Stimulated activated memory B cell treated with anti-CD40 and anti-IgM and Interleukin-4, amounts not matched to agents 10 μg/mL and 1 μg/mL and 100 μg/mL, for 72 hours (primary cell): Measurements from ENCODE around the gene KRTAP12-1.
A peak's percentile ranks its signal among the peaks of the same experiment; 100 is the strongest.
"Not testable (repeated sequence)": the region's sequence is repeated elsewhere in the genome, so short reads cannot be mapped to it uniquely, and the experiment has no call there.

Source experiments
- ATAC-seq: fragments of 150-1000 bp; cut with Tn5 transposase; 2 replicates; pipeline ENCODE4 v1.10.0; 2021
- H3K27ac Mint-ChIP-seq: one replicate; pipeline ENCODE4 v1.8.0; 2022; ENCODE audit warnings: mild to moderate bottlenecking, mixed read lengths
- H3K27me3 Mint-ChIP-seq: one replicate; pipeline ENCODE4 v1.8.0; 2022; ENCODE audit warnings: mixed read lengths
- H3K36me3 Mint-ChIP-seq: one replicate; pipeline ENCODE4 v1.8.0; 2022; ENCODE audit warnings: mixed read lengths
- H3K4me1 Mint-ChIP-seq: one replicate; pipeline ENCODE4 v1.8.0; 2022; ENCODE audit warnings: mixed read lengths
- H3K4me3 Mint-ChIP-seq: one replicate; pipeline ENCODE4 v1.8.0; 2022; ENCODE audit warnings: mild to moderate bottlenecking, moderate library complexity, mixed read lengths
- H3K9me3 Mint-ChIP-seq: one replicate; pipeline ENCODE4 v1.8.0; 2022; ENCODE audit warnings: mixed read lengths

KRTAP12-1 gene

DNA sequence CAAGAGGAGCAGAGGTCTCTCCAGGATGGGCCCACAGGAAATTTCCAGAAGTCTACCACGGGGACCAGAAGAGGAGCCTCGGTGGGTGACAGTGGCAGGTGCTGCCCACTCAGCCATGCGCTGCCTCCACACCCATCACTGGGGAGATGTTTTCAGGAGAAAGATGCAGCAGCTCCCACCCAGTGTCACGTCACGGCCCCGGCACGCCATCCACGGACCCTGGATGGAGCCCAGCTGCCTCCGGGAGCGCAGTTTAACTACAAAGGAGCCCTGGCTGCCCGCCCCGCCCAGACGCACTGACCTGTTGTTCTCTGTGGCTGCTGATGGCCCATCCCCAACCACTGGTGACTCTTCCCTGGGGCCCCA lies 22.7 kb upstream of the KRTAP12-1 start:
- no peaks in the 10 kb centered on the region for H3K36me3 Mint-ChIP-seq
- no peaks in the 10 kb centered on the region for H3K4me1 Mint-ChIP-seq
- H3K27me3 Mint-ChIP-seq = peaks cover 100% of the 10 kb centered on the region
- no peak for ATAC-seq
- no peak overlapping the region for H3K4me3 Mint-ChIP-seq
- no peaks in the 10 kb centered on the region for H3K9me3 Mint-ChIP-seq
- H3K27ac Mint-ChIP-seq = no peak overlapping the region

DNA sequence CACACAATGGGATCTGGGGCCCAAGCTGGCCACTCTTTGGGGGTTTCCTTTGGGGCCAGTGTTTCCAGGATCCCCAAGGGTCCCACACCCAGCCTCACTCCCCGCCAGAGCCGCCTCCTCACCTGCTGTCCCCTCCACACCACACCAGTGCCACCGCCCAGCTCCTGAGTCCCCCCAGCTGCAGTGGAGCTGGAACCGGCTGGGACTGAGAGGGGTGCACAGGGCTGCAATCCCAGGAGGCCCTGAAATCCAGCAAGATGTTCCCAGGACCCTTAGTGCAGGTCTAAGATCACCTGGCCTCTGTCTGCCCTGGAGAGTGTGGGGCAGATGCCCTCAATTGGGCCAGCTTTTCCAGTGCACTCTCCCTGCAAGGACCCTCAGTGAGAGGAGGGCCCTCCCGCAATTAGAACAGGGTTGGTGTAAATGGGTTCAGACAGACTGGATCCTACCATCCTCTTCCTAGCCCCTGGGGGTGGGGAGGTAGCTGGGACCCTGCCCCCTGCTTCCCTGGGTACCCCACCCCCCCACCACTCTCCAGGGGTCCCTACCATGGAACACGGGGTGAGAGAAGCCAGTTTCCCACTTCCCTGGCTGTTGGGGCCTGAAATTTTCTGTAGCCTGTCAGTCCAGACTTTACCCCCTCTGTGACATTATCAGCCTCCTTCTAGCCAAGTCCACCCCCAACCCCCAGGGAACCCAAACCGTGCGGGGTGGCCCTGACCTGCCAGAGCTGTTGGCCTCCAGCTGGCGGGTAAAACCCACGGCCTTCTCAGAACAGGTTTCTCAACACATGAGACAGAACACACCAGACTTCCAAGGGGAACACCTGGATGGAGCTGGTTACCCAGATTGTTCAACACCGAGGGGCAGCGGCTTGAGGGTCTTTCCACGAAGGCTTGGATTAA lies 22.0 kb upstream of the KRTAP12-1 start:
- no peaks in the 10 kb centered on the region for H3K4me1 Mint-ChIP-seq
- peaks cover 100% of the 10 kb centered on the region for H3K27me3 Mint-ChIP-seq

GRCh38 chr21:44702973-44703730 lies 21.2 kb upstream of the KRTAP12-1 start:
- peak; percentile 6 for ATAC-seq
- Mint-ChIP-seq H3K27me3 (peaks cover 97% of the 10 kb centered on the region), H3K4me3 (no peak overlapping the region), H3K9me3 (no peaks in the 10 kb centered on the region), H3K36me3 (no peaks in the 10 kb centered on the region), H3K4me1 (no peaks in the 10 kb centered on the region), H3K27ac (no peak overlapping the region)

More for the DNA sequence above, 22.0 kb upstream of the KRTAP12-1 start:
- Mint-ChIP-seq H3K36me3 (no peaks in the 10 kb centered on the region), H3K27ac (no peak overlapping the region), H3K9me3 (no peaks in the 10 kb centered on the region), H3K4me3 (no peak overlapping the region)
- no peak for ATAC-seq

DNA sequence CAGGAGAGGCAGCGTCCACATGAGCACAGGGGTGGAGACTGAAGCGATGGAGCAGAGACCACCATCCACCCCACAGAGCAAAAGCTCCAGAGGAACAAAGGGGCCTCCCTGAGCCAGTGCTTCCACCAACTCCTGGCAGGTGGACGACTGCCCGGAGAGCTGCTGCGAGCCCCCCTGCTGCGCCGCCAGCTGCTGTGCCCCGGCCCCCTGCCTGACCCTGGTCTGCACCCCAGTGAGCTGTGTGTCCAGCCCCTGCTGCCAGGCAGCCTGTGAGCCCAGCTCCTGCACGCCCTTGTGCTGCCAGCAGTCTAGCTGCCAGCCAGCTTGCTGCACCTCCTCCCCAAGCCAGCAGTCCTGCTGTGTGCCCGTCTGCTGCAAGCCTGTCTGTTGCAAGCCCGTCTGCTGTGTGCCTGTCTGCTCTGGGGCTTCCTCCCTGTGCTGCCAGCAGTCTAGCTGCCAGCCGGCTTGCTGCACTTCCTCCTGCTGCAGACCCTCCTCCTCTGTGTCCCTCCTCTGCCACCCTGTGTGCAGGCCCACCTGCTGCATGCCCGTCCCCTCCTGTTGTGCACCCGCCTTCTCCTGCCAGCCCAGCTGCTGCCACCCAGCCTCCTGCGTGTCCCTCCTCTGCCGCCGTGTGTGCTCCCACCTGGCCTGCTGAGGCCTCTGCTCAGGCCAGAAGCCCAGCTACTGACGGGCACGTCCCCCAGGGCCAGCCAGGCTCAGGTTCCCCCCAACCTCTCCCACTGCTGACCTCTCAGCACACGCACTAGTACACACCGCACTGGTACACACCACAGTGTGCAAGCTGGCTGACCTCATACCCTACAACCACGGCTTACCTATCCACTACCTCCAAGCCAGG lies 20.4 kb upstream of the KRTAP12-1 start:
- no peaks in the 10 kb centered on the region for H3K4me1 Mint-ChIP-seq
- no peak overlapping the region for H3K4me3 Mint-ChIP-seq
- peak; percentile 53 for ATAC-seq

GRCh38 chr21:44701541-44701940 lies 19.6 kb upstream of the KRTAP12-1 start:
- H3K36me3 Mint-ChIP-seq = no peaks in the 10 kb centered on the region
- H3K4me1 Mint-ChIP-seq = no peaks in the 10 kb centered on the region
- no peaks in the 10 kb centered on the region for H3K9me3 Mint-ChIP-seq
- no peak overlapping the region for H3K4me3 Mint-ChIP-seq
- ATAC-seq = no peak
- no peak overlapping the region for H3K27ac Mint-ChIP-seq
- peaks cover 97% of the 10 kb centered on the region for H3K27me3 Mint-ChIP-seq

More for the DNA sequence above, 20.4 kb upstream of the KRTAP12-1 start:
- H3K27me3 Mint-ChIP-seq = peaks cover 97% of the 10 kb centered on the region
- no peaks in the 10 kb centered on the region for H3K9me3 Mint-ChIP-seq
- no peak overlapping the region for H3K27ac Mint-ChIP-seq
- H3K36me3 Mint-ChIP-seq = no peaks in the 10 kb centered on the region

DNA sequence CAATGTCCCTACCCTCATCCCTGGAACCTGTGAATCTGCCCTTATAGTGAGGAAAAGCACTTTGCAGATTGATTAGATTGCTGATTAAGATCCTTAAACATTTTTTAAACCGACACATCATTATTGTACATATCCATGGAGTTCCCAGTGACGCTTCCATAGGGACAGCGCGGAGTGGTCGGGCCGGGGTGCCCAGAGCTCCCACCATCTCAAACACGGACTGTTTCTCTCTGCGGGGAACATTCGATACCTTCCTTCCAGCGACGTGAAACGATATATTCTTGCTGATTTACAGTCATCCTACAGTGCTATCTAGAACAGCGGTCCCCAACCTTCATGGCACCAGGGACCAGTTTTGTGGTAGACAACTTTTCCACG lies 19.0 kb upstream of the KRTAP12-1 start:
- H3K9me3 Mint-ChIP-seq = no peaks in the 10 kb centered on the region
- no peak overlapping the region for H3K27ac Mint-ChIP-seq
- peaks cover 97% of the 10 kb centered on the region for H3K27me3 Mint-ChIP-seq
- H3K36me3 Mint-ChIP-seq = no peaks in the 10 kb centered on the region
- no peak for ATAC-seq
- no peaks in the 10 kb centered on the region for H3K4me1 Mint-ChIP-seq
- no peak overlapping the region for H3K4me3 Mint-ChIP-seq

DNA sequence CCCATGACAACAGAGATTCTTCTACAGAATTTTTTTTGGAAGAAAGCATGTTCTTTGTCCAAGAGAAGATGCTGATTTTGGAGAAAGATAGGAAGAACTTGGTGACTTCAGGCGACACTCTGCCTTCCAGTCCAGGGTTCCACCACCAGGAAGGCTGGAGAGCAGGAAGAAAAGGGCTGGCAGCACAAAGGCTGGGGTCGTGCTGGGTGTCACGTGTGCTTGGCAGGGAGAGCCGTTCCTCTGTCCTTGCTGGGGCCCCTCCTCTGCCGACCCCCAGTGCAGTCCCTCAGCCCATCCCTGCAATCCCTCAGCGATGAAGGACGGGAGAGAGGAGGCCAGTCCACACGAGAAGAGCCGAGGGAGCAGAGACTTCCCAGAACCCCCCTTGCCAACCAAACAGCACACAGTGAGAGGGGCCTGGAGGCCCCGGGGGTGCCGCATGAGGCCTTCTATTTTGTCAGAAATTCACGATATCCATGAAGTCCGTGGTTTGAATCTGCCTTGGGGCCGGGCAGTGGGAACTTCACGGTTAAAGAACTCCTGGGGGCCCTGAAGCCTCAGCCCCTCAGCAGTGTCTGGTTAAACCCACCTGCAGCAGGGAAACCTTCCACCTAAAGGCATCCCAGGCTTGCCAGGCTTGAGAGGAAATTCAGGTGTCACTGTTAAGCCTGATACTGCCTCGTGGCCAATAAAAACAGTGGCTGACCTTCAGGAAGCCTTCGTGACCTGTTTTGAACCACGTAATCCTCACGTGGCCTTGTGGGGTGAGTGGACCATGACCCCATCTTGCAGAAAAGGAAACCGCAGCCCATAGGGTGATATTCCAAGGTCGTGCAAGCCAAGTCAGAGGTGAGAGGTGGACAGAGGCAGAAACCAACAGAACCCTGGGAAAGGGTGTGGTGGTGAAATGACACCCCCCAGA lies 18.4 kb upstream of the KRTAP12-1 start:
- no peak overlapping the region for H3K27ac Mint-ChIP-seq
- ATAC-seq = no peak

GRCh38 chr21:44699502-44700001 lies 17.6 kb upstream of the KRTAP12-1 start:
- H3K4me3 Mint-ChIP-seq = no peak overlapping the region
- no peak overlapping the region for H3K27ac Mint-ChIP-seq
- H3K36me3 Mint-ChIP-seq = no peaks in the 10 kb centered on the region
- no peak for ATAC-seq
- H3K4me1 Mint-ChIP-seq = no peaks in the 10 kb centered on the region
- peaks cover 91% of the 10 kb centered on the region for H3K27me3 Mint-ChIP-seq
- no peaks in the 10 kb centered on the region for H3K9me3 Mint-ChIP-seq

More for the DNA sequence above, 18.4 kb upstream of the KRTAP12-1 start:
- Mint-ChIP-seq H3K27me3 (peaks cover 97% of the 10 kb centered on the region), H3K4me3 (no peak overlapping the region), H3K36me3 (no peaks in the 10 kb centered on the region), H3K4me1 (no peaks in the 10 kb centered on the region), H3K9me3 (no peaks in the 10 kb centered on the region)

DNA sequence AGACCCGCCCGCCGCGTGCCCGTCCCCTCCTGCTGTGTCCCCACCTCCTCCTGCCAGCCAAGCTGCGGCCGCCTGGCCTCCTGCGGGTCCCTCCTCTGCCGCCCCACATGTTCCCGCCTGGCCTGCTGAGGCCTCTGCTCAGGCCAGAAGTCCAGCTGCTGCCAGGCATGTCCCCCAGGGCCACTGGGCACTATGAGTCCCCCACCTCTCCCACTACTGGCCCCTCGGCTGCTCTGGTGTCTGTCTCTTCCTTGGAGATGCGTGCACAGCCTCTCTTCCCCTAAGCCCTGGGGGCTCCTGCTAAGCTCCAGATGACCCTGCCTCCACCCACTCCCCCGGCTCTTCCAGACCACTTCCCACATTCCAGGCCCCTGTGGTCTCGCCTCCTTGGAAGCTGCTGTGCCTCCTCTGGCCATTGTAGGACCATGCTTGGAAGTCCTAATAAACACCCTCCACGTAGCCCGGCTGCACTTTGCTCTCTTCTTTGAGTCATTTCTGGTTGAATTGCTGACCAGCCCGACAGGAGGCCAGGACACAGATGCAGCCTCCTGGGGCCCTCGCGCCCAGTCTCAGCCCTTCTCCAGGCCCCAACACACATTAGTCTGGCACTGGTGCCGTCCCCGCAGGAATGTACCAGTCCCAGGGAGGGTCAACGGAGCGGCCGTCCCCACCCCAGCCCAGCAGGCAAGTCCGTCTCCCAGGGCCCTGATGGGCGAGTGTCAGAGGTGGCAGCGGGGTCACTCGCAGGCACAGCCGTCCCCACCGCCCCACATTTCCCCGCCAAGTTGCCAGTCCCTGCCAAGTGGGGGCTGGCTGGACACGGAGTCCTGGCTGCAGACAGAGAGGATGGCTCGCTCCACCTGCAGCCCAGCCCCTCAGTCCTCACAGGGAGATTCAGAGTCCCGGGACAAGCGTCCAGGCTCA lies 16.1 kb upstream of the KRTAP12-1 start:
- H3K9me3 Mint-ChIP-seq = peaks cover 5% of the 10 kb centered on the region
- no peaks in the 10 kb centered on the region for H3K36me3 Mint-ChIP-seq
- peaks cover 76% of the 10 kb centered on the region for H3K27me3 Mint-ChIP-seq
- no peaks in the 10 kb centered on the region for H3K4me1 Mint-ChIP-seq
- no peak for ATAC-seq
- no peak overlapping the region for H3K27ac Mint-ChIP-seq
- no peak overlapping the region for H3K4me3 Mint-ChIP-seq

DNA sequence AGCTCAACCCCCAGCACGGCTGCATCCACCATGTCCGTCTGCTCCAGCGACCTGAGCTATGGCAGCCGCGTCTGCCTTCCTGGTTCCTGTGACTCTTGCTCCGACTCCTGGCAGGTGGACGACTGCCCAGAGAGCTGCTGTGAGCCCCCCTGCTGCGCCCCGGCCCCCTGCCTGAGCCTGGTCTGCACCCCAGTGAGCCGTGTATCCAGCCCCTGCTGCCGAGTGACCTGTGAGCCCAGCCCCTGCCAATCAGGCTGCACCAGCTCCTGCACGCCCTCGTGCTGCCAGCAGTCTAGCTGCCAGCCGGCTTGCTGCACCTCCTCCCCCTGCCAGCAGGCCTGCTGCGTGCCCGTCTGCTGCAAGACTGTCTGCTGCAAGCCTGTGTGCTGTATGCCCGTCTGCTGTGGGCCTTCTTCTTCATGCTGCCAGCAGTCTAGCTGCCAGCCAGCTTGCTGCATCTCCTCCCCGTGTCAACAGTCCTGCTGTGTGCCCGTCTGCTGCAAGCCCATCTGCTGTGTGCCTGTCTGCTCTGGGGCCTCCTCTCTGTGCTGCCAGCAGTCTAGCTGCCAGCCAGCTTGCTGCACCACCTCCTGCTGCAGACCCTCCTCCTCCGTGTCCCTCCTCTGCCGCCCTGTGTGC lies 15.3 kb upstream of the KRTAP12-1 start, which contains the start of gene KRTAP10-12:
Gene KRTAP10-12 (plus strand): TSS at position 1 of the 639 bp plus-strand sequence. CDS start 30 bp downstream, at position 31.
- H3K4me3 Mint-ChIP-seq = not testable (repeated sequence)
- peaks cover 68% of the 10 kb centered on the region for H3K27me3 Mint-ChIP-seq

GRCh38 chr21:44696572-44696971 lies 14.6 kb upstream of the KRTAP12-1 start:
- ATAC-seq = no peak
- Mint-ChIP-seq H3K36me3 (no peaks in the 10 kb centered on the region), H3K4me1 (no peaks in the 10 kb centered on the region), H3K9me3 (peaks cover 8% of the 10 kb centered on the region), H3K4me3 (no peak overlapping the region), H3K27me3 (peaks cover 61% of the 10 kb centered on the region), H3K27ac (no peak overlapping the region)

More for the DNA sequence above, 15.3 kb upstream of the KRTAP12-1 start, which contains the start of gene KRTAP10-12:
- not testable (repeated sequence) for H3K4me1 Mint-ChIP-seq, H3K36me3 Mint-ChIP-seq, H3K9me3 Mint-ChIP-seq, H3K27ac Mint-ChIP-seq, ATAC-seq

DNA sequence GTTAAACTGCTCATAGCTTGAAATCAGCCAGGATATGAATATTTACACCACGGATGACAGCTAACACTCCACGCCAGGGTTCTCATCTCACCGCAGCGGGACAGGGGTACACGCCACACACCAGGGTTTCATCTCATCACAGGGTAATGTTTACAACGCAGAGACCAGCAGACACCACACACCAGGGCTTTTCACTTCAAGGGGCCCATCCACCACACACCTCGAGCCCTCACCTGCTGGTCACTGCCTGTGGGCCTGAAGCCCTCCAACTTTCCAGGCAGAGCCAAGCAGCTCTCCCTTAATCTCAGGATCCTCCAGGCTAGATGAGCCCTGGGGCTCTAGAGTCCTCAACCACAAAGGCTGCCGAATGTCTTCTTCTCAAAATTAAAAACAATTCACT lies 13.7 kb upstream of the KRTAP12-1 start:
- Mint-ChIP-seq H3K27ac (no peak overlapping the region), H3K27me3 (peaks cover 52% of the 10 kb centered on the region), H3K4me3 (no peak overlapping the region), H3K36me3 (no peaks in the 10 kb centered on the region), H3K9me3 (peaks cover 8% of the 10 kb centered on the region), H3K4me1 (no peaks in the 10 kb centered on the region)
- no peak for ATAC-seq

GRCh38 chr21:44695184-44695583 lies 13.2 kb upstream of the KRTAP12-1 start:
- Mint-ChIP-seq H3K27ac (no peak overlapping the region), H3K36me3 (no peaks in the 10 kb centered on the region), H3K9me3 (peaks cover 8% of the 10 kb centered on the region), H3K4me1 (no peaks in the 10 kb centered on the region), H3K4me3 (no peak overlapping the region), H3K27me3 (peaks cover 47% of the 10 kb centered on the region)
- no peak for ATAC-seq
